HG03045 (cell line): ENCODE measurements around the gene SRBD1.
A peak's percentile ranks its signal among the peaks of the same experiment; 100 is the strongest.

Experiments used
- ATAC-seq: cut with Tn5 transposase; IDR thresholded peaks from one replicate; pipeline ENCODE4 v1.9.1; 2021; ENCODE audit warnings: mild to moderate bottlenecking, moderate library complexity; ENCODE audit not compliant: unreplicated experiment

Gene SRBD1

GRCh38 chr2:45602624-45603023 lies 8.4 kb downstream of the SRBD1 start:
- ATAC-seq, result no peak

DNA sequence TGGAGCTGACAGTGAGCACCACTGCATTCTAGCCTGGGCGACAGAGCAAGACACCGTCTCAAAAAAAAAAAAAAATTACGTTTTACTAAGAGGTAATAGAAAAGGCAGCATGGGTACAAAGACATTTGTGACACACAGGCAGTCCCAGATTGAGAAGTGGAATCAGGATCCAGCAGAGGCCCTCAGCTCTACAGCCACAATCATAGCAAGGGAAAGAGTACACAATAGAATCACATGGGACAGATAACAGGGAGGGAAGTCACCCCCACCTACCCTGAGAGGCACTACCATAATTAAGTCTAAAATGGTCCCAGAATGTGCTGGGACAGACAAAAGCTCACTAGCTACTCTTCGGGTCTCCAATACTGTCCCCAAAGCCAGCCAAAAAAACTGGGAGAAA lies 12.5 kb downstream of the SRBD1 start:
- no peak for ATAC-seq

DNA sequence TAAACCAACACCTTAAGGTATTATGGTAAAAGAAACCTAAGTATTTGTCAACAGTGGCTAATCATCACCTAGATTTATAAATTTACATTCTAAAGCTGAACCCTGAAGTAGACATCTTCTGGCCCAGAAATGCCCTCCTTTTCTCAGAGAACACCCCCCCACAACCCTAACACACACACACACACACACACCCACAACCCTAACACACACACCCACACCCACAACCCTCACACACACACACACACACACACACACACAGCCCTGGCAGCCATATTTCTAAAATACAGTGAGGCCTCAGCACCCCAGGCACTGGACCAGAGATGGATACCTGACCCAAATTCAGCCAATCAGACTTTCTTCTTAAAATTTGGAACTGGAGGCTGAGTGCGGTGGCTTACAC lies 14.3 kb downstream of the SRBD1 start:
- ATAC-seq, result no peak

DNA sequence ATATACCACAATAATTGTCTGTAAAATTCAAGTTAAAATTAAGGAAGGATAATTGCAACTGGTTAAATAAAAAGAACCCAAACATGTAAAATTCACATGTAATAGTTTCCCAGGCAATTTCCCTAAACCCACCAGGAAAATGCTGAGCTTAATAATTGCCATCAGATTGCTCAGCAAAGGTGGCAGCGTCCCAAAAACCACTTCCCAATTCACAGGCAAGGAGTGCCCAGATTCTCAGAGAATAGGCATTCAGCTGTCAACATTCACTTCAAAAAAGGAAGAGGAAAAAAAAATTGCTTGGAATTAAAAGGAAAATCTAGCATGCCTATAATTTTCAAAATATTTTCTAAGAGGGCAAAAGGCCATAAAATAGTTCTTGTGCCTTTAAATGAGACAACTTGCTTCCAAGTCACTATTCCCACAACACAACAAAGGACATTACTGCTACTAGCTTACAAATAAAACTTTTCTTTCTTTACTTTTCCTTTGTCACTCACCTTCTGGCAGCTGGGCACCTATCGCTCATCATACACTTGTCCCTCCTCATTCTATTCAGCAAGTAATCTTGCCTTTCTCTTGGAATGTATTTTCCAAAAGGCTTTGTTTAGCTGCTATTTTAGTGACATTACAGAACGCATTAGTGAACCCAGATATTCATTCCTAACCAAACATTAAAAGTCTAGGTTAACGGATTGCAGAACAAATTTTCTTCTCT lies 15.2 kb downstream of the SRBD1 start:
- ATAC-seq, result no peak

GRCh38 chr2:45591073-45591472 lies 20.0 kb downstream of the SRBD1 start:
- no peak for ATAC-seq

- no peak for ATAC-seq
Measured at GRCh38 chr2:45588158-45588829, 22.8 kb downstream of the SRBD1 start.

DNA sequence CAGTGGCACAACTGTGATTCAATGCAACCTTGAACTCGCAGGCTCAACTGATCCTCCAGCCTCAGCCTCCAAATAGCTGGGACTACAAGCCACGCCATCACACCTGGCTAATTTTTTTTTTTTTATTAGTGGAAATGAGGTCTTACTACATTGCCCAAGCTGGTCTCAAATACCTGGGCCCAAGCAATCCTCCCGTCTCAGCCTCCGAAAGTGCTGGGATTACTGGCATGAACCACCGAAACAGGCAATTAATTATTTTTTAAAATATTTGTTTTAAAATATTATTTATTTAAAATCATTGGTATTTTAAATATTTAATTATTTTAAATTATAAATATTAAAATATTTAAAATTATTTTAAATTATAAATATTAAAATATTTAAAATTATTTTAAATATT lies 24.5 kb downstream of the SRBD1 start:
- ATAC-seq, result no peak

- ATAC-seq, result no peak
Measured at GRCh38 chr2:45585267-45585861, 25.7 kb downstream of the SRBD1 start.

- no peak for ATAC-seq
Measured at GRCh38 chr2:45583977-45584376, 27.1 kb downstream of the SRBD1 start.

- no peak for ATAC-seq
Measured at GRCh38 chr2:45582522-45582921, 28.5 kb downstream of the SRBD1 start.

- ATAC-seq, result no peak
Measured at GRCh38 chr2:45578056-45578843, 32.8 kb downstream of the SRBD1 start.

DNA sequence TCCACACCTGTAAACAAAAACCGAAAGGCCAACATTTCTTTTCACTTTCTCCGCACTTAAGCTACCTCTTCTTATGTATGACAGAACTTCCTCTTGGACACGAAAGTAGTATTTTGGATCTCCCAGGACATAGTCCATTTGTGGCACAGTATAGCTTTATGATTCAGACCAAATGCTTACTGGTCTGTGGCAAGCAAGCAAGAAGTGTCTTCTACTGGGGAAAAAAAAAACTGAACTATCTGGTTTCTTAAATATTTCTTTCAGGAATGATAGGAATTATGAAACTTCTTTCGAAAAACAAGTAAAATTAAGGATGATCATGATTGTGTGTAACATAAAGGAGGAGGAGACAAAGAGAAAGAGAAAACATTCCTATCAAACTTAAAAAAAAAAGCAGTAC lies 33.6 kb downstream of the SRBD1 start:
- no peak for ATAC-seq

DNA sequence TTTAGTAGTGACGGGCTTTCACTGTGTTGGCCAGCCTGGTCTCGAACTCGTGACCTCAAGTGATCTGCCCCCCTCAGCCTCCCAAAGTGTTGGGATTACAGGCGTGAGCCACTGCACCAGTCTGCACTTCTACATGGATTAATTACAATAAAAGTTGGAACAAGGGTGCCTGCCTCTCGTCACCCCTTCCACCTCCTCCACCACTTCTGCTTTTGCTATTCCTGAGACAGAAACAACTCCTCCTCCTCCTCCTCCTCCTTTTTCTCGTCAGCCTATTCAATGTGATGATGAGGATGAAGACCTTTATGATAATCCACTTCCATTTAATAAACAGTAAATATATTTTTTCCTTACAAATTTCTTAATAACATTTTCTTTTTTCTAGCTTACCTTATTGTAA lies 35.2 kb downstream of the SRBD1 start:
- ATAC-seq, result no peak

DNA sequence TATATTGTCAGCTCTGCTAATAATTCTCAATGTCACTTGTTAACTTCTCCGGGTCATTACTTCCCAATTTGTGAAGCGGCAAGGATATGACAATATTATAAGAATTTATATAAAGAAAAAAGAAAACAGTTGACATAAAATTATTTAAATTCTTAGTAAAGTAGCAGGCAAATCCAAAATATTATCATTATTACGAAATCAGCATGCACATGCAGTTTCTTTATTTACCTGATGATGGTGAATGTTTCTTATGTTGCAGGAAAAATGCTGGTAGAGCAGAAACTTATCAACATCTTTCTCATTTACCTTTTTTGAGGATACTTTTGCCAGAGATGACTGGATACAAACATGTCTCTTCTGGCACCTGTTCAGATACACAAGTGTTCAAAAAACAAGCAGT lies 38.1 kb downstream of the SRBD1 start:
- no peak for ATAC-seq

DNA sequence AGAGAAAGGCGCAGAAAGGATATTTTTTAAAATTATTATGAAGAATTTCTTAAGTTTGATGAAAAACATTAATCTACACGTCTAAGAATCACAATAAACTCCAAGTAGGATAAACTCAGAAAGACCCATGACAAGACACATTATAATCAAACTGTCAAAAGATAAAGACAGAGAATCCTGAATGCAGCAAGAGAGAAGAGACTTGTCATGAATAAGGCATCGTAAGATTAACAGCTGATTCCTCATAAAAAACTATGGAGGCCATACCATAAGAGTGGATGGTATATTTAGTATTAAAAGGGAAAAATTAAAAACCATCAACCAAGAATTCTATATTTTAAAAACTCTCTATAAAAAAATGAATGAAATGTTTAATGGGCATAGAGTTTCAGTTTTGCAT lies 39.1 kb downstream of the SRBD1 start:
- no peak for ATAC-seq

- ATAC-seq, result no peak
Measured at GRCh38 chr2:45570671-45571334, 40.3 kb downstream of the SRBD1 start.

- ATAC-seq, result no peak
Measured at GRCh38 chr2:45568935-45569334, 42.1 kb downstream of the SRBD1 start.

- peak; percentile 93 for ATAC-seq
Measured at GRCh38 chr2:45567974-45568789, 42.9 kb downstream of the SRBD1 start.

DNA sequence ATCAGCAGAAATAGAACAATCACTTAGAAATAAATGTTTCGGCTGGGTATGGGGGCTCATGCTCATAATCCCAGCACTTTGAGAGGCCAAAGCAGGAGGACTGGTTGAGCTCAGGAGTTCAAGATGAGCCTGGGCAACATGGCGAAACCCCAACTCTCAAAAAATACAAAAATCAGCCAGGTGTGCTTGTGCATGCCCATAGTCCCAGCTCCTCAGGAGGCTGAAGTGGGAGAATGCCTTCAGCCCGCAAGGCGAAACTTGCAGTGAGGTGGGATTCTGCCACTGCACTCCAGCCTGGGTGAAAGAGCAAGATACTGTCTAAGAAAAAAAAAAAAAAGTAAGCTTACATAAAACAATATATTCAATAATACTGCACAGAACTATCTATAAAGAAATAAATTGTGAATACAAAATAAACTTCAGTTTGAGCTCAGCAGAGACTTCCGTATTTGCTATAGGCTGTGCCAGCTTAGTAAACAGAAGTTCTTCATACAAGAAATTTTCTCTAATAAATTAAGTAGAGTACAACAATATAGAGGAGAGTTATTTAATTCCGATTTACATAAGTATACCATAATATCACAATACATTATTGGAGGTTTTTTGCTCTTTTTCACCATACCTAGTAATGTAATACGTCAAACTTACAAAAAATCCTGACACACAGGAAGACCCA lies 43.6 kb downstream of the SRBD1 start:
- peak; percentile 22 for ATAC-seq

- no peak for ATAC-seq
Measured at GRCh38 chr2:45559436-45559835, 51.6 kb downstream of the SRBD1 start.
